ENCODE data around the gene OR2A5. TPM values are rescaled to one million over a fixed set of nuclear protein-coding genes. Genes with fewer than 3 reads are reported as not detected.

Gene OR2A5
- polyA plus RNA-seq, 1 donor from 2014 or later: not detected

DNA sequence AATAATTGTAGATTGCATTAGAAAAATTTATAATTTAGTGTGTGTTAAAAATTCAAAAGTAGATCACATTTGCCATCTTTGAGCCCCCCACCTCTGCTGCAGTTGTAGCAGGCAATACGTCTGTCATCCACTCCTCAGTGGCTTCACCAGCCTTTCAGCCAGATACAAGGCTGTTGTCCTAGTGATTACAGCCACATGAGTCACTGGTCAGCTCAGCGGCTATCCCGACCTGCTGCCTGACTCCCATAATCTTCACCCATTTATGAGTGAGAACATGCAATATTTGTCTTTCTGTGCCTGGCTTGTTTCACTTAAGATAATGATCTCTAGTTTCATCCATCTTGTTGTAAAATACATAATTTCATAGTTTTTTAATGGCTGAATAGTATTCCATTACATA, 9.2 kb downstream of the OR2A5 start:
- TF ChIP-seq MXI1 (conservative IDR thresholded peaks at IDR 0.05; ENCODE audit: poor library complexity, severe bottlenecking) (no peak), RAD21 (conservative IDR thresholded peaks at IDR 0.05) (no peak), EP300 (conservative IDR thresholded peaks at IDR 0.05; ENCODE audit: poor library complexity, severe bottlenecking) (no peak), SMC3 (conservative IDR thresholded peaks at IDR 0.05; ENCODE audit: poor library complexity) (no peak), TAF1 (IDR thresholded peaks at IDR 0.05; ENCODE audit: low read depth) (no peak), POLR2AphosphoS5 (IDR thresholded peaks at IDR 0.05) (no peak)
- TF ChIP-seq, protein P1, sequence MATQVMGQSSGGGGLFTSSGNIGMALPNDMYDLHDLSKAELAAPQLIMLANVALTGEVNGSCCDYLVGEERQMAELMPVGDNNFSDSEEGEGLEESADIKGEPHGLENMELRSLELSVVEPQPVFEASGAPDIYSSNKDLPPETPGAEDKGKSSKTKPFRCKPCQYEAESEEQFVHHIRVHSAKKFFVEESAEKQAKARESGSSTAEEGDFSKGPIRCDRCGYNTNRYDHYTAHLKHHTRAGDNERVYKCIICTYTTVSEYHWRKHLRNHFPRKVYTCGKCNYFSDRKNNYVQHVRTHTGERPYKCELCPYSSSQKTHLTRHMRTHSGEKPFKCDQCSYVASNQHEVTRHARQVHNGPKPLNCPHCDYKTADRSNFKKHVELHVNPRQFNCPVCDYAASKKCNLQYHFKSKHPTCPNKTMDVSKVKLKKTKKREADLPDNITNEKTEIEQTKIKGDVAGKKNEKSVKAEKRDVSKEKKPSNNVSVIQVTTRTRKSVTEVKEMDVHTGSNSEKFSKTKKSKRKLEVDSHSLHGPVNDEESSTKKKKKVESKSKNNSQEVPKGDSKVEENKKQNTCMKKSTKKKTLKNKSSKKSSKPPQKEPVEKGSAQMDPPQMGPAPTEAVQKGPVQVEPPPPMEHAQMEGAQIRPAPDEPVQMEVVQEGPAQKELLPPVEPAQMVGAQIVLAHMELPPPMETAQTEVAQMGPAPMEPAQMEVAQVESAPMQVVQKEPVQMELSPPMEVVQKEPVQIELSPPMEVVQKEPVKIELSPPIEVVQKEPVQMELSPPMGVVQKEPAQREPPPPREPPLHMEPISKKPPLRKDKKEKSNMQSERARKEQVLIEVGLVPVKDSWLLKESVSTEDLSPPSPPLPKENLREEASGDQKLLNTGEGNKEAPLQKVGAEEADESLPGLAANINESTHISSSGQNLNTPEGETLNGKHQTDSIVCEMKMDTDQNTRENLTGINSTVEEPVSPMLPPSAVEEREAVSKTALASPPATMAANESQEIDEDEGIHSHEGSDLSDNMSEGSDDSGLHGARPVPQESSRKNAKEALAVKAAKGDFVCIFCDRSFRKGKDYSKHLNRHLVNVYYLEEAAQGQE (IDR thresholded peaks at IDR 0.05; ENCODE audit: borderline replicate concordance): no peak
- TF ChIP-seq, protein P2, sequence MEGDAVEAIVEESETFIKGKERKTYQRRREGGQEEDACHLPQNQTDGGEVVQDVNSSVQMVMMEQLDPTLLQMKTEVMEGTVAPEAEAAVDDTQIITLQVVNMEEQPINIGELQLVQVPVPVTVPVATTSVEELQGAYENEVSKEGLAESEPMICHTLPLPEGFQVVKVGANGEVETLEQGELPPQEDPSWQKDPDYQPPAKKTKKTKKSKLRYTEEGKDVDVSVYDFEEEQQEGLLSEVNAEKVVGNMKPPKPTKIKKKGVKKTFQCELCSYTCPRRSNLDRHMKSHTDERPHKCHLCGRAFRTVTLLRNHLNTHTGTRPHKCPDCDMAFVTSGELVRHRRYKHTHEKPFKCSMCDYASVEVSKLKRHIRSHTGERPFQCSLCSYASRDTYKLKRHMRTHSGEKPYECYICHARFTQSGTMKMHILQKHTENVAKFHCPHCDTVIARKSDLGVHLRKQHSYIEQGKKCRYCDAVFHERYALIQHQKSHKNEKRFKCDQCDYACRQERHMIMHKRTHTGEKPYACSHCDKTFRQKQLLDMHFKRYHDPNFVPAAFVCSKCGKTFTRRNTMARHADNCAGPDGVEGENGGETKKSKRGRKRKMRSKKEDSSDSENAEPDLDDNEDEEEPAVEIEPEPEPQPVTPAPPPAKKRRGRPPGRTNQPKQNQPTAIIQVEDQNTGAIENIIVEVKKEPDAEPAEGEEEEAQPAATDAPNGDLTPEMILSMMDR (IDR thresholded peaks at IDR 0.05; ENCODE audit: poor library complexity, severe bottlenecking): no peak

DNA sequence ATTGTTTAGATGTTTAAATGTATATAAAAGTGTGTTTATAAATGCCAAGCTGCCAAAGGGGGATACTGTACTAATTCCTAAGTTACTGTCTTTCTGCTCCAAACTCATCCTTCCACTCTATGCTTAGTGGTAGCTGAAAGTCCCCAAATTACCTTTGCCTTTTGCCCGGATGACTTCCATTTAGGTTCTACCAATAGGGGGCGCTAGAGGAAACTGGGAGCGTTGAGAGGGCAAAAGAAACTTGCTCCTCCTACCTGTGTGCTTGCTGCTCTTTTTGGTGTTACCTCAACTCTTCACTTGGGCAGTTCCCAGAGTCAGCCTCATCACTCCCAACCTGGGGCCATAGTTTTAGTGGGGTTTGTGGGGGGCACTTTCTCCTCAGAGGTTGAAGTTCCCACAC, 15.0 kb downstream of the OR2A5 start:
- Histone ChIP-seq H3K9ac (ENCODE audit: low read length) (no peak overlapping the region), H2AFZ (ENCODE audit: low read depth, low read length) (no peak overlapping the region), H3F3A (ENCODE audit: insufficient read depth, low read length, poor library complexity, severe bottlenecking) (no peaks in the 10 kb centered on the region), H3K9me2 (ENCODE audit: insufficient read depth, low read length) (no peaks in the 10 kb centered on the region), H3K27ac (ENCODE audit: low read length) (no peak overlapping the region), H3K4me3 (ENCODE audit: low read length) (no peak overlapping the region), H3K9me3 (ENCODE audit: low read length) (no peaks in the 10 kb centered on the region), H3K27me3 (ENCODE audit: insufficient read depth, low read depth, low read length) (no peaks in the 10 kb centered on the region), H3K4me2 (ENCODE audit: low read length) (no peak overlapping the region), H4K20me1 (ENCODE audit: insufficient read depth) (no peaks in the 10 kb centered on the region), H3K79me2 (replicated peaks; ENCODE audit: insufficient read depth, low read length) (no peaks in the 10 kb centered on the region), H3K36me3 (ENCODE audit: insufficient read depth, low read length) (no peaks in the 10 kb centered on the region)
- TF ChIP-seq EP300 (conservative IDR thresholded peaks at IDR 0.05; ENCODE audit: poor library complexity, severe bottlenecking) (no peak), RAD21 (conservative IDR thresholded peaks at IDR 0.05) (no peak), POLR2AphosphoS5 (IDR thresholded peaks at IDR 0.05) (no peak), SMC3 (conservative IDR thresholded peaks at IDR 0.05; ENCODE audit: poor library complexity) (no peak), EZH2 (IDR thresholded peaks at IDR 0.05; ENCODE audit: borderline replicate concordance, insufficient read depth, low read length, poor library complexity, severe bottlenecking) (no peak), MXI1 (conservative IDR thresholded peaks at IDR 0.05; ENCODE audit: poor library complexity, severe bottlenecking) (no peak), TAF1 (IDR thresholded peaks at IDR 0.05; ENCODE audit: low read depth) (no peak)
- TF ChIP-seq, protein P1 (IDR thresholded peaks at IDR 0.05; ENCODE audit: borderline replicate concordance): no peak
- TF ChIP-seq, protein P2 (IDR thresholded peaks at IDR 0.05; ENCODE audit: poor library complexity, severe bottlenecking): no peak

More for the DNA sequence above, 9.2 kb downstream of the OR2A5 start:
- no peaks in the 10 kb centered on the region for H3K9me3 ChIP-seq (ENCODE audit: low read length)
- H3K27ac ChIP-seq (ENCODE audit: low read length): no peak overlapping the region
- H2AFZ ChIP-seq (ENCODE audit: low read depth, low read length): no peak overlapping the region
- no peaks in the 10 kb centered on the region for H3K9me2 ChIP-seq (ENCODE audit: insufficient read depth, low read length)
- H3F3A ChIP-seq (ENCODE audit: insufficient read depth, low read length, poor library complexity, severe bottlenecking): no peaks in the 10 kb centered on the region
- H3K27me3 ChIP-seq (ENCODE audit: insufficient read depth, low read depth, low read length): no peaks in the 10 kb centered on the region
- H3K4me3 ChIP-seq (ENCODE audit: low read length): no peak overlapping the region
- no peaks in the 10 kb centered on the region for H3K79me2 ChIP-seq (replicated peaks; ENCODE audit: insufficient read depth, low read length)
- H3K36me3 ChIP-seq (ENCODE audit: insufficient read depth, low read length): no peaks in the 10 kb centered on the region
- no peak overlapping the region for H3K9ac ChIP-seq (ENCODE audit: low read length)
- H4K20me1 ChIP-seq (ENCODE audit: insufficient read depth): no peaks in the 10 kb centered on the region
- no peak overlapping the region for H3K4me2 ChIP-seq (ENCODE audit: low read length)
